Measurements from ENCODE around the gene PELO.

The PELO gene

GRCh38 chr5:52821901-52822300, 34.2 kb downstream of the PELO start:
- TF ChIP-seq, protein P1, sequence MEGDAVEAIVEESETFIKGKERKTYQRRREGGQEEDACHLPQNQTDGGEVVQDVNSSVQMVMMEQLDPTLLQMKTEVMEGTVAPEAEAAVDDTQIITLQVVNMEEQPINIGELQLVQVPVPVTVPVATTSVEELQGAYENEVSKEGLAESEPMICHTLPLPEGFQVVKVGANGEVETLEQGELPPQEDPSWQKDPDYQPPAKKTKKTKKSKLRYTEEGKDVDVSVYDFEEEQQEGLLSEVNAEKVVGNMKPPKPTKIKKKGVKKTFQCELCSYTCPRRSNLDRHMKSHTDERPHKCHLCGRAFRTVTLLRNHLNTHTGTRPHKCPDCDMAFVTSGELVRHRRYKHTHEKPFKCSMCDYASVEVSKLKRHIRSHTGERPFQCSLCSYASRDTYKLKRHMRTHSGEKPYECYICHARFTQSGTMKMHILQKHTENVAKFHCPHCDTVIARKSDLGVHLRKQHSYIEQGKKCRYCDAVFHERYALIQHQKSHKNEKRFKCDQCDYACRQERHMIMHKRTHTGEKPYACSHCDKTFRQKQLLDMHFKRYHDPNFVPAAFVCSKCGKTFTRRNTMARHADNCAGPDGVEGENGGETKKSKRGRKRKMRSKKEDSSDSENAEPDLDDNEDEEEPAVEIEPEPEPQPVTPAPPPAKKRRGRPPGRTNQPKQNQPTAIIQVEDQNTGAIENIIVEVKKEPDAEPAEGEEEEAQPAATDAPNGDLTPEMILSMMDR (IDR thresholded peaks at IDR 0.05): no peak
- H3K27ac ChIP-seq: no peak overlapping the region
- H3K4me3 ChIP-seq (ENCODE audit: low read depth in 1 of 2, low read length in 1 of 2): no peak overlapping the region
- H3K27me3 ChIP-seq: no peaks in the 10 kb centered on the region
- H3K4me1 ChIP-seq (ENCODE audit: control insufficient read depth in 1 of 2, insufficient read depth in 1 of 2, low read depth in 1 of 2, low read length in 1 of 2): peaks cover 0 to 4% of the 10 kb centered on the region in 2 experiments
- no peaks in the 10 kb centered on the region for H3K9me3 ChIP-seq
- H3K36me3 ChIP-seq: no peaks in the 10 kb centered on the region

- H3K27me3 ChIP-seq: no peaks in the 10 kb centered on the region
- H3K27ac ChIP-seq: no peak overlapping the region
- H3K9me3 ChIP-seq: no peaks in the 10 kb centered on the region
- TF ChIP-seq, protein P1 (IDR thresholded peaks at IDR 0.05): no peak
- peaks cover 0 to 4% of the 10 kb centered on the region in 2 experiments for H3K4me1 ChIP-seq (ENCODE audit: control insufficient read depth in 1 of 2, insufficient read depth in 1 of 2, low read depth in 1 of 2, low read length in 1 of 2)
- no peak overlapping the region for H3K4me3 ChIP-seq (ENCODE audit: low read depth in 1 of 2, low read length in 1 of 2)
- no peaks in the 10 kb centered on the region for H3K36me3 ChIP-seq
These were observed 34.7 kb downstream of the PELO start for GRCh38 chr5:52822437-52822836.

DNA sequence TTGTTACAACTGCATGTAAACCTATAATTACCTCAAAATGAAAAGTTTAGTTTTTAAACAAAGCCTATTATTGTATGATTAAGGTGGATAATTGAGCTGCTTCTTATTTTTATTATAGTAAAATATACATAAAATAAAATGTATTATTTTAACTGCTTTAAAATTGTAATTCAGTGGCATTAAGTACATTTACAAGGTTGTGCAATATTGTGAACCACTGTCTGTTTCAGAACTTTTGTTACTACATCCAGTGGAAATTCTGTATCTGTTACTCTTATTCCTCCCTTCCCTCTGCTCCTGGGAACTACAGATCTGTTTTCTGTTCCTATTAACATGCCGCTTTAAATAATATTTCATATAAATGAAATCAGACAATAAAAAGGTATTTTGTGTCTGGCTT, 37.1 kb downstream of the PELO start:
- Histone ChIP-seq H3K27me3 (no peaks in the 10 kb centered on the region), H3K4me3 (ENCODE audit: low read depth in 1 of 2, low read length in 1 of 2) (no peak overlapping the region), H3K27ac (no peak overlapping the region), H3K4me1 (ENCODE audit: control insufficient read depth in 1 of 2, insufficient read depth in 1 of 2, low read depth in 1 of 2, low read length in 1 of 2) (peaks cover 0 to 4% of the 10 kb centered on the region in 2 experiments), H3K9me3 (no peaks in the 10 kb centered on the region), H3K36me3 (no peaks in the 10 kb centered on the region)
- TF ChIP-seq, protein P1 (IDR thresholded peaks at IDR 0.05): no peak

DNA sequence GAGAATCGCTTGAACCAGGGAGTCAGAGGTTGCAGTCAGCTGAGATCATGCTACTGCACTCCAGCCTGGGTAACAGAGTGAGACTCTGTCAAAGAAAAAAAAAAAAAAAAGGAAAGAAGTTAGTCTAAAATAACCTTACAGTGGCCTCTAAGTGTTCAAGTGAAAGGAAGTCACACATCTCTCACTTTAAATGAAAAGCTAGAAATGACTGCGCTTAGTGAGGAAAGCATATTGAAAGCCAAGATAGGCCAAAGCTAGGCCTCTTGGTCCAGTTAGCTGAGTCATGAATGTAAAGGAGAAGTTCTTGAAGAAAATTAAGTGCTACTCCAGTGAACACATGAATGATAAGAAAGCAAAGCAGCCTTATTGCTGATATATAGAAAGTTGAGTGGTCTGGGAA, 38.1 kb downstream of the PELO start:
- peaks cover 0 to 4% of the 10 kb centered on the region in 2 experiments for H3K4me1 ChIP-seq (ENCODE audit: control insufficient read depth in 1 of 2, insufficient read depth in 1 of 2, low read depth in 1 of 2, low read length in 1 of 2)
- peak overlapping the region; percentile 57 for H3K27ac ChIP-seq
- no peaks in the 10 kb centered on the region for H3K9me3 ChIP-seq
- H3K36me3 ChIP-seq: no peaks in the 10 kb centered on the region
- H3K27me3 ChIP-seq: no peaks in the 10 kb centered on the region
- TF ChIP-seq, protein P1 (IDR thresholded peaks at IDR 0.05): no peak
- H3K4me3 ChIP-seq (ENCODE audit: low read depth in 1 of 2, low read length in 1 of 2): no peak overlapping the region

GRCh38 chr5:52827815-52828214, 40.1 kb downstream of the PELO start:
- no peak overlapping the region for H3K4me3 ChIP-seq (ENCODE audit: low read depth in 1 of 2, low read length in 1 of 2)
- no peaks in the 10 kb centered on the region for H3K9me3 ChIP-seq
- TF ChIP-seq, protein P1 (IDR thresholded peaks at IDR 0.05): no peak
- H3K27ac ChIP-seq: no peak overlapping the region
- no peaks in the 10 kb centered on the region for H3K27me3 ChIP-seq
- peaks cover 0 to 4% of the 10 kb centered on the region in 2 experiments for H3K4me1 ChIP-seq (ENCODE audit: control insufficient read depth in 1 of 2, insufficient read depth in 1 of 2, low read depth in 1 of 2, low read length in 1 of 2)
- H3K36me3 ChIP-seq: no peaks in the 10 kb centered on the region

DNA sequence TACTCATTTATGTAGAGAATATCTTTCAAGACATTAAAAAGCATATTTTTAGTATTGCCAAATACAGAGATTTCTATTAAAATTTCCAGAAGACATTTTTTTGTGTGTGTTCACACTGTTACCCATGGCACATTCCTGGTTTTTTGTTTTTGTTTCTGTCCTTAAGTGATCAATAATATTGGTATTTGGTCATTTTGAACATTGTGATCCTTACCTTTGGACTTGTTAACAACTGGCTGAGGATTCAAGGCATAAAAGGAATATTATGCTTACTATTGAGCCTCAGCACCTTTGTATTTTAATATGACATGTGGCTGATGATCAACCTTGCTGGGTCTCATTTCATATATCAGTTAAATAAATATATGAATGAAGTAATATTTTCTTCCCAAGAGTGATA, 41.9 kb downstream of the PELO start:
- TF ChIP-seq, protein P1 (IDR thresholded peaks at IDR 0.05): no peak
- Histone ChIP-seq H3K36me3 (no peaks in the 10 kb centered on the region), H3K27ac (no peak overlapping the region), H3K27me3 (no peaks in the 10 kb centered on the region), H3K4me3 (ENCODE audit: low read depth in 1 of 2, low read length in 1 of 2) (no peak overlapping the region), H3K4me1 (ENCODE audit: control insufficient read depth in 1 of 2, insufficient read depth in 1 of 2, low read depth in 1 of 2, low read length in 1 of 2) (peaks cover 0 to 4% of the 10 kb centered on the region in 2 experiments), H3K9me3 (no peaks in the 10 kb centered on the region)
